C4-2B (cell line): ENCODE measurements around the gene F7.

ENCODE experiments used
- CTCF ChIP-seq: fragments of 450-650 bp; conservative IDR thresholded peaks from 2 replicates; pipeline ENCODE4 v1.5.1; 2017; ENCODE audit warnings: mild to moderate bottlenecking
- ZFX ChIP-seq: fragments of 450-650 bp; IDR thresholded peaks from 2 replicates; pipeline ENCODE4 v1.6.1; 2017

- no peak for TF ChIP-seq CTCF
- no peak for TF ChIP-seq ZFX
These were observed 22.6 kb upstream of the F7 start for GRCh38 chr13:113083022-113083373.
